SK-N-SH treated with all-trans-retinoic acid at 6 μM for 48 hours (cell line): Measurements from ENCODE around the gene MTMR10.
A peak's percentile ranks its signal among the peaks of the same experiment; 100 is the strongest.

Experiments
- ATAC-seq: fragments of 200-7000 bp; cut with Tn5 transposase; 3 replicates; pipeline ENCODE4 v1.9.1; 2020; ENCODE audit warnings: mild to moderate bottlenecking, moderate library complexity
- BACH2 ChIP-seq: fragments of 250-450 bp; sonication (Bioruptor Pico); IDR thresholded peaks from 2 replicates; pipeline ENCODE4 v1.9.0; 2021; ENCODE audit warnings: mild to moderate bottlenecking, borderline replicate concordance
- CSDC2 ChIP-seq: fragments of 250-450 bp; sonication (Bioruptor Pico); IDR thresholded peaks from 2 replicates; pipeline ENCODE4 v1.5.0; 2020; ENCODE audit warnings: mild to moderate bottlenecking, moderate library complexity
- GLIS3 ChIP-seq: fragments of 250-450 bp; sonication (Bioruptor Pico); IDR thresholded peaks from 2 replicates; pipeline ENCODE4 v1.5.0; 2020; ENCODE audit warnings: mild to moderate bottlenecking, moderate library complexity
- ISL1 ChIP-seq: fragments of 250-450 bp; sonication (Bioruptor Pico); IDR thresholded peaks from 2 replicates; pipeline ENCODE4 v2.1.2; 2022; ENCODE audit warnings: mild to moderate bottlenecking, moderate library complexity
- OSR1 ChIP-seq: fragments of 250-450 bp; sonication (Bioruptor Pico); IDR thresholded peaks from 2 replicates; pipeline ENCODE4 v1.8.0; 2022; ENCODE audit warnings: moderate library complexity, mild to moderate bottlenecking, inconsistent platforms
- POU6F1 ChIP-seq: fragments of 250-450 bp; sonication (Bioruptor Pico); IDR thresholded peaks from 2 replicates; pipeline ENCODE4 v1.8.0; 2021; ENCODE audit warnings: low read depth, mild to moderate bottlenecking, moderate library complexity, borderline replicate concordance
- PPARA ChIP-seq: fragments of 250-450 bp; sonication (Bioruptor Pico); IDR thresholded peaks from 2 replicates; pipeline ENCODE4 v1.5.0; 2020; ENCODE audit warnings: mild to moderate bottlenecking, borderline replicate concordance
- RARB ChIP-seq: fragments of 250-450 bp; sonication (Bioruptor Pico); IDR thresholded peaks from 2 replicates; pipeline ENCODE4 v1.8.0; 2021; ENCODE audit warnings: mild to moderate bottlenecking, moderate library complexity
- SNAI2 ChIP-seq: fragments of 250-450 bp; sonication (Bioruptor Pico); IDR thresholded peaks from 2 replicates; pipeline ENCODE4 v1.5.0; 2020; ENCODE audit warnings: mild to moderate bottlenecking, moderate library complexity
- TCF4 ChIP-seq: fragments of 250-450 bp; sonication (Bioruptor Pico); IDR thresholded peaks from 2 replicates; pipeline ENCODE4 v1.8.0; 2021; ENCODE audit warnings: mild to moderate bottlenecking, moderate library complexity, borderline replicate concordance
- TOX ChIP-seq: fragments of 250-450 bp; sonication (Bioruptor Pico); IDR thresholded peaks from 2 replicates; pipeline ENCODE4 v1.8.0; 2021; ENCODE audit warnings: mild to moderate bottlenecking, moderate library complexity, borderline replicate concordance
- TSHZ2 ChIP-seq: fragments of 250-450 bp; sonication (Bioruptor Pico); IDR thresholded peaks from 2 replicates; pipeline ENCODE4 v1.5.0; 2020; ENCODE audit warnings: mild to moderate bottlenecking, moderate library complexity
- ZC3H10 ChIP-seq: fragments of 250-450 bp; sonication (Bioruptor Pico); IDR thresholded peaks from 2 replicates; pipeline ENCODE4 v1.5.1; 2021; ENCODE audit warnings: mild to moderate bottlenecking, moderate library complexity
- ZNF70 ChIP-seq: fragments of 450-650 bp; formaldehyde crosslinking; IDR thresholded peaks from 2 replicates; pipeline ENCODE4 v1.5.0; 2020; ENCODE audit warnings: mild to moderate bottlenecking, moderate library complexity
- TF ChIP-seq, protein P1 (sequence below): fragments of 250-450 bp; sonication (Bioruptor Pico); IDR thresholded peaks from 2 replicates; pipeline ENCODE4 v1.8.0; 2020; ENCODE audit warnings: mild to moderate bottlenecking, moderate library complexity, borderline replicate concordance

Gene MTMR10

GRCh38 chr15:31037731-31038477, 46.5 kb upstream of the MTMR10 start:
- ATAC-seq: no peak
- TF ChIP-seq TCF4 (no peak), BACH2 (CRISPR knock-in tag) (no peak), TSHZ2 (CRISPR knock-in tag) (no peak), PPARA (CRISPR knock-in tag) (no peak), SNAI2 (CRISPR knock-in tag) (no peak), RARB (CRISPR knock-in tag) (no peak), TOX (CRISPR knock-in tag) (no peak), ZNF70 (CRISPR knock-in tag) (no peak), GLIS3 (no peak), ISL1 (CRISPR knock-in tag) (no peak), POU6F1 (no peak)
- TF ChIP-seq, protein P1, sequence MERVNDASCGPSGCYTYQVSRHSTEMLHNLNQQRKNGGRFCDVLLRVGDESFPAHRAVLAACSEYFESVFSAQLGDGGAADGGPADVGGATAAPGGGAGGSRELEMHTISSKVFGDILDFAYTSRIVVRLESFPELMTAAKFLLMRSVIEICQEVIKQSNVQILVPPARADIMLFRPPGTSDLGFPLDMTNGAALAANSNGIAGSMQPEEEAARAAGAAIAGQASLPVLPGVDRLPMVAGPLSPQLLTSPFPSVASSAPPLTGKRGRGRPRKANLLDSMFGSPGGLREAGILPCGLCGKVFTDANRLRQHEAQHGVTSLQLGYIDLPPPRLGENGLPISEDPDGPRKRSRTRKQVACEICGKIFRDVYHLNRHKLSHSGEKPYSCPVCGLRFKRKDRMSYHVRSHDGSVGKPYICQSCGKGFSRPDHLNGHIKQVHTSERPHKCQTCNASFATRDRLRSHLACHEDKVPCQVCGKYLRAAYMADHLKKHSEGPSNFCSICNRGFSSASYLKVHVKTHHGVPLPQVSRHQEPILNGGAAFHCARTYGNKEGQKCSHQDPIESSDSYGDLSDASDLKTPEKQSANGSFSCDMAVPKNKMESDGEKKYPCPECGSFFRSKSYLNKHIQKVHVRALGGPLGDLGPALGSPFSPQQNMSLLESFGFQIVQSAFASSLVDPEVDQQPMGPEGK: no peak
- TF ChIP-seq, all 23 proteins: peak for 0

- TF ChIP-seq ZNF70 (CRISPR knock-in tag): no peak
- no peak for TF ChIP-seq POU6F1
- no peak for ATAC-seq
Observed at GRCh38 chr15:31036783-31037182, 45.4 kb upstream of the MTMR10 start.

- no peak for TF ChIP-seq ZNF70 (CRISPR knock-in tag)
- TF ChIP-seq ZC3H10 (CRISPR knock-in tag): no peak
- no peak for TF ChIP-seq OSR1
- TF ChIP-seq, protein P1: no peak
- TF ChIP-seq CSDC2 (CRISPR knock-in tag): no peak
- ATAC-seq: no peak
Observed at GRCh38 chr15:31035610-31036009, 44.2 kb upstream of the MTMR10 start.

DNA sequence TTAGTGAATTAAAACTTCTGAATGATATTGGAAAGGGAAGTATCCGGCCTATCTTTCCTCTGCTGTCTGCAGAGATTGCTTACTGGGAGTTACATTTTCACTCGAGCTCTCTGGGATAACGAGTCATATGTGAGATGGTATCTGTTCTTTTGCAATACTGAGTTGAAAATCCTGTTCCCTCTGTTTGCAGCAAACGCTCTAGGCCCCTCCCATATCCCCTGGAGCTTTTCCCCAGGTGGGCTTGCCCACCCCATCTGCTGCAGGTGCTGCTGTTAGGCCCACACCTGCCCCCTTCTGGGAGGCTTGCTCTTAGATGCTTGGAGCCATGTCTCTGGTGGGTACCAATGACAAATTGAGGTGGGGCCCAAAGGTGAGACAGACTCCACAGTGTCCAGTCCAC, 42.7 kb upstream of the MTMR10 start:
- no peak for ATAC-seq
- TF ChIP-seq TCF4: no peak

DNA sequence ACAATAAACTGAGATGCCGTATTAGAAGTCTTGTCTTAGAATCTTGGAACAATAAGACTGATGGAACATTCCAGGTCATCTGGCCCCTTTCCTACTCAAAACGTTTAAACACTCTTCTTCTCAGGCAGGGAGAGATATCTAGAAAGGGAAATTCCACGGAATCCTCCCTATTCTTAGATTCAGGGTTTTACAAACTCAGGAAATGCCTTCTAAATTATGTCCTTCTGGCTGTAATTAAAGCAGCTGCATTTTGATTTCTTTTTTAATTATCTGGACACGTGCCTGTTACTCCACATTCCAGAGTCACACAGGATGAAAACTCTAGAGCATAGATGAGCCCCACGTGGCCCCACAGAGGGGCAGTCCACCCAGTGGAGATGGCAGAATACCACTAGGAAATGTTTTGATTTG, 41.5 kb upstream of the MTMR10 start:
- ATAC-seq: peak; percentile 85
- TF ChIP-seq ISL1 (CRISPR knock-in tag): peak; percentile 18; the same call in 1 of the 2 replicates
- TF ChIP-seq OSR1: no peak
